ENCODE data around the gene FOXP1. TPM values are rescaled to one million over a fixed set of nuclear protein-coding genes. Genes with fewer than 3 reads are reported as not detected.

Gene FOXP1
- total RNA-seq, 2 donors from 2014 or later: 41.7 to 94.3 TPM

DNA sequence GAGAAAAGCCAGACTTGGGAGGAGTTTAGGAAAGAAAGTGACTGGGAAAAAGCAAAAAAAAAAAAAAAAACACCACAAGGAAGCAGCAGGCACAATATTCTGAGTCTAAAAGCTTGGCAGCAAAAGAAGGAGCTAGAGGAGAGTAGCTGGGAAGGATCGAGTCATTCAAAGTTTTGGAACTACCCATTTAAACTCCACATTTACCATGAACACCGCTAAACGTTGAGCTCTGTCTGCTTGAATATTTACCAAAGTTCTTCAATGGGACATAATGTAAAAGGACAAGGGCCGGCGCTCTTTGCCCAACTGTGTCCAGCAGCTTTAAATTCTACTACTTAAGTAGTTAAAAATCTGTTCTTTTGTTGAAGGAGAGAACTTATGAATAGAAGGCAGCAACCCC is 481.9 kb downstream of the FOXP1 start:
- peak overlapping the region; percentile 1 for H3K27ac ChIP-seq (ENCODE audit: low read depth, low read length)
- no peak overlapping the region for H3K27ac Mint-ChIP-seq

GRCh38 chr3:71101014-71101413 is 482.5 kb downstream of the FOXP1 start:
- TF ChIP-seq CTCF (conservative IDR thresholded peaks at IDR 0.05): no peak
- Histone ChIP-seq H3K36me3 (ENCODE audit: control insufficient read depth, insufficient read depth, low read length) (no peaks in the 10 kb centered on the region), H3K27ac (ENCODE audit: low read depth, low read length) (no peak overlapping the region), H3K9me3 (ENCODE audit: control insufficient read depth, low read length) (no peaks in the 10 kb centered on the region), H3K4me3 (ENCODE audit: low read length) (no peak overlapping the region), H3K27me3 (ENCODE audit: control insufficient read depth, insufficient read depth, low read length, poor library complexity, severe bottlenecking) (no peaks in the 10 kb centered on the region), H3K4me1 (ENCODE audit: control insufficient read depth, insufficient read depth, low read length) (no peaks in the 10 kb centered on the region), H3K9ac (ENCODE audit: extremely low read depth, low read length, poor library complexity, severe bottlenecking) (no peak overlapping the region)
- H3K27ac Mint-ChIP-seq: peak overlapping the region; percentile 12
- H3K27me3 Mint-ChIP-seq (ENCODE audit: insufficient read depth): no peaks in the 10 kb centered on the region
- DNase-seq: no peak
- H3K36me3 Mint-ChIP-seq (ENCODE audit: low read depth): no peaks in the 10 kb centered on the region
- peaks cover 41% of the 10 kb centered on the region for H3K4me1 Mint-ChIP-seq
- WGBS, 2 experiments (ENCODE audit: insufficient coverage in 1 of 2, insufficient read length in 1 of 2): 94 to 97% methylated on average over 3 of the region's 3 CpGs
- no peak overlapping the region for H3K4me3 Mint-ChIP-seq
- H3K9me3 Mint-ChIP-seq: no peaks in the 10 kb centered on the region

More for the DNA sequence above, 481.9 kb downstream of the FOXP1 start:
- Histone ChIP-seq H3K9me3 (ENCODE audit: control insufficient read depth, low read length) (no peaks in the 10 kb centered on the region), H3K36me3 (ENCODE audit: control insufficient read depth, insufficient read depth, low read length) (no peaks in the 10 kb centered on the region), H3K9ac (ENCODE audit: extremely low read depth, low read length, poor library complexity, severe bottlenecking) (no peak overlapping the region), H3K4me1 (ENCODE audit: control insufficient read depth, insufficient read depth, low read length) (no peaks in the 10 kb centered on the region), H3K27me3 (ENCODE audit: control insufficient read depth, insufficient read depth, low read length, poor library complexity, severe bottlenecking) (no peaks in the 10 kb centered on the region), H3K4me3 (ENCODE audit: low read length) (no peak overlapping the region)
- Mint-ChIP-seq H3K9me3 (no peaks in the 10 kb centered on the region), H3K27me3 (ENCODE audit: insufficient read depth) (no peaks in the 10 kb centered on the region), H3K36me3 (ENCODE audit: low read depth) (no peaks in the 10 kb centered on the region), H3K4me3 (no peak overlapping the region), H3K4me1 (peaks cover 35% of the 10 kb centered on the region)
- no peak for DNase-seq
- 94 to 100% methylated on average over 4 to 5 of the region's 5 CpGs for WGBS, 2 experiments (ENCODE audit: insufficient coverage in 1 of 2, insufficient read length in 1 of 2)
- TF ChIP-seq CTCF (conservative IDR thresholded peaks at IDR 0.05): no peak

- 68 to 77% methylated on average over 4 to 6 of the region's 6 CpGs for WGBS, 2 experiments (ENCODE audit: insufficient coverage in 1 of 2, insufficient read length in 1 of 2)
- no peak overlapping the region for H3K9ac ChIP-seq (ENCODE audit: extremely low read depth, low read length, poor library complexity, severe bottlenecking)
- H3K36me3 ChIP-seq (ENCODE audit: control insufficient read depth, insufficient read depth, low read length): no peaks in the 10 kb centered on the region
- H3K4me3 ChIP-seq (ENCODE audit: low read length): no peak overlapping the region
- H3K27ac ChIP-seq (ENCODE audit: low read depth, low read length): no peak overlapping the region
- no peaks in the 10 kb centered on the region for H3K4me1 ChIP-seq (ENCODE audit: control insufficient read depth, insufficient read depth, low read length)
- no peak overlapping the region for H3K27ac Mint-ChIP-seq
- no peak overlapping the region for H3K4me3 Mint-ChIP-seq
- no peak for TF ChIP-seq CTCF (conservative IDR thresholded peaks at IDR 0.05)
- no peaks in the 10 kb centered on the region for H3K27me3 Mint-ChIP-seq (ENCODE audit: insufficient read depth)
- H3K36me3 Mint-ChIP-seq (ENCODE audit: low read depth): peaks cover 1% of the 10 kb centered on the region
- no peaks in the 10 kb centered on the region for H3K9me3 Mint-ChIP-seq
- peaks cover 41% of the 10 kb centered on the region for H3K4me1 Mint-ChIP-seq
- H3K9me3 ChIP-seq (ENCODE audit: control insufficient read depth, low read length): no peaks in the 10 kb centered on the region
- DNase-seq: no peak
- H3K27me3 ChIP-seq (ENCODE audit: control insufficient read depth, insufficient read depth, low read length, poor library complexity, severe bottlenecking): no peaks in the 10 kb centered on the region
Observed at GRCh38 chr3:71099997-71100719, 483.4 kb downstream of the FOXP1 start.
